DMS114 treated with DMSO at 0.1 percent for 48 hours (cell line): ENCODE measurements around the gene DZANK1.
"Not testable (repeated sequence)": the region's sequence is repeated elsewhere in the genome, so short reads cannot be mapped to it uniquely, and the experiment has no call there.

Experiments
- DNase-seq: peaks from one replicate; lab custom pipeline; 2025; ENCODE audit not compliant: unreplicated experiment; lab: John Stamatoyannopoulos, UW

Gene DZANK1

DNA sequence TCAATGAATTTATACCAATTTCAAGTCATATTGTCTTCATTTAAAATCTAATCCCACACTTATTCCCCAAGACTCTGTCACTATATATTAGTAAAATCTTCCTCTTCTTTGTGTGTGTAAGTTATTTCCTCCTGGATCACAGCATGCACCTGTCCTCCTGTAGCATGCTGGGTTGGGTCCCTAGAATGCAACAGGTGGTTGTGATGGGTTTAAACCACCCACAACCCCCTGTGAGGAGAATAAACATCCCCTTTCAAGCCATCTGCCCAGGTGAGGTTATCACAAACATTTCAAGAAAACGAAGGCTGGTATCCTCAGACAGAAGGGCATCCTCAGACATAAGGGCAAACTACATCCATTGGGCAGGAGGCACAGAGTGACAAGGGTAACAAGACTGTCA is 26.4 kb downstream of the DZANK1 start:
- no peak for DNase-seq

DNA sequence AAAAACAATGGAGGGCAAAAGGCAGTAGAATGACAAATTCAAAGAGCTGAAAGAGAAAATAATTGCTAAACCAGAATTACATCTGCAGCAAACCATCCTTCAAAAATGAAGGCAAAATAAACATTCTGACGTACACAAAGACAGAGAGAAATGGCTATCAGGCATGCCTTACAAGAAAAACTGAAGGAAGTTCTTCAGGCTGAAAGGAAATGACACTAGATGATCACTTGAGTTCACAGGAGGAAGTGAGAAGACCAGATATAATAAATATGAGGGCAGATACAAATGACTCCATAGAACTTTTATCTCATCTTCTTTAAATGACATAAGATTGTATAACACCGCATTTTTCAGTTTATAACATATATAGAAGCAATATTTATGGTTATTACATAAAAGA is 30.0 kb downstream of the DZANK1 start:
- DNase-seq: no peak

DNA sequence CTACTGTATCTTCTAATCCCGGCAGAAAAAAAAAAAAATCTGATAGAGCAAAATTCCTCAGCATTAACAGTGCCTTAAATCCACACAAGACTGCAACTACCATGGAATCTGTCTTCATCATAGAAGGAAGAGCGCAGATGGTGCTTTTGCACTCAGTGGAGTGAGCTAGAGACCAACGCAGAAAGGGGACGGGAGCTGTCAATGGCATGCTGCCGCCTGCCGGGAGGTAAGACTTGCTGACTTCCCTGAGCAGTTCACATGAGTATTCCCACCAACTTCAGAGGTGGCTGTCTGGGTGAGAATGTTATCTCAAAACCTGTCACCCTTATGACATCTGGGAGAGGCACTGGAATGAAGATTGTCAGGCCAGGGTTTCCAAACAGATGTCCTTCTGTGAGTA is 35.6 kb downstream of the DZANK1 start:
- DNase-seq: no peak

DNA sequence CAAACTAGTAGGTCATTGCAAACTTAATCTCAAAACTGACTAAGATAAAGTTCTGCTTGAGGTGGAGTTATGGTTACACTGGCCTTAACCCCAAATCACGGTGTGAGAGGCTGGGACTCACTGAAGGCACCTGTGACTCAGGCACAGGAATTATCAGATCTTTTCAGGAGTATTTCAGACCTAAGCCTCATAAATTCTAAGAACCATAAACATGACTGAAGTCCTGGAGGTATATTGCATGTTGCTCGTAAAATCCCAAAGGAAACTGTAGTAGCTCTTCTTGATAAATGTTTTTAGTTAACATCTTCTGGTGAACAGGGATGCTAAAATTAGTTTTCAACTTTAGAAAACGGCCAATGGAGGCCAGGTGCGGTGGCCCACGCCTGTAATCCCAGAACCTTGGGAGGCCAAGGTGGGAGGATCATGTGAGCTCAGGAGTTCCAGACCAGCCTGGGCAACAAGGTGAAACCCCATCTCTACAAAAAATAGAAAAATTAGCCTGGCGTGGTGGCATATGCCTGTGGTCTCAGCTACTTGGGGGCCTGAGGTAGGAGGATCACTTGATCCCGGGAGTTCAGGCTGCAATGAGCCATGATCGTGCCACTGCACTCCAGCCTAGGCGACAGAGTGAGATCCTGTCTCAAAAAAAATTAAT is 36.5 kb downstream of the DZANK1 start:
- DNase-seq: no peak

DNA sequence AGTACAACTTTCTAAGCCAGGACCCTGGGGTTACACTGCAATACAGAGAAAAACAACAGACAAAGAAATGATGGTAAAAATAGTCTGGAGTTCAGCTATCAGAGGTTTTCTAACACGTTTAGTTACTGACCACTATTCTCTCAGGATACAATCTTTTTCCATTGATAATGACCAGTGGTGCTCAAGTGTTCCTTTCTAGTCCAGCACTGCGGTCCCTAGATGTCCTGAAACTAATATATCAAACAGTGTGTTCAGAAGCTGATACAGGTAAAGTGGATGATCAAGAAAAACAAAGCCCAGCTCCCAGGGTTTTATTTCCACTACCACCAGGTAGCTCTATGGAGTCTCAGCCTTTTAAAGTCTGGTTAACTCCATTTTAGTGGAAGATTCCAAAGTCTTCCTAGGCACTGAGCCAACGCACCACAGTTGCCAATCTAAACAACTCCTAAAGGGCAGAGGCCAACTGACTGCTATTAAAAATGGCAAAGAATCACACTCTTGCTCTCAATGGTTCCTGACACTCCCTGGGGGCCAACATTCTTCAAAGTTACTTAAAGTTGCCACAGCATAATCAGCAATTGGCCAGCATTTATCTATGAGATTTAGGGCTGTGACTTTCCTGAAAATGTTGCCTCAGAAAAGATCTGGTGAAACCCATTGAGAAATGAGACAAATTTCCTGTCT is 38.2 kb downstream of the DZANK1 start:
- no peak for DNase-seq

DNA sequence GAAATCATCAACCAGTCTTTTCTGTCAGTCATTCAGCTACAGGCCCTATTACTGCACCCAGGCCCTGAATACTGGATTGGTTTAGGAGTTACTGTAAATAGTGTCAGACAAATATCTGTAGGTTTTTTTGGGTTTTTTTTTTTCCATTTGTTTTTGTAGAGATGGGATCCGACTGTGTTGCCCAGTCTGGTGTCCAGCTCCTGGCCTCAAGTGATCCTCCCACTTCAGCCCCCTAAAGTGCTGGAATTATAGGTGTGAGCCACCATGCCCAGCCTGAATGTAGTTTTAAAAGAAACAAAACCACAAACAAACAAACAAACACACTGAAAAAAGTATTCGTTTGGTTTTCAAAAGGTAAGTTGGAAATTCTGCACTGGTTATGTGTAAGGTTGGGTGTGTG is 39.6 kb downstream of the DZANK1 start:
- no peak for DNase-seq

DNA sequence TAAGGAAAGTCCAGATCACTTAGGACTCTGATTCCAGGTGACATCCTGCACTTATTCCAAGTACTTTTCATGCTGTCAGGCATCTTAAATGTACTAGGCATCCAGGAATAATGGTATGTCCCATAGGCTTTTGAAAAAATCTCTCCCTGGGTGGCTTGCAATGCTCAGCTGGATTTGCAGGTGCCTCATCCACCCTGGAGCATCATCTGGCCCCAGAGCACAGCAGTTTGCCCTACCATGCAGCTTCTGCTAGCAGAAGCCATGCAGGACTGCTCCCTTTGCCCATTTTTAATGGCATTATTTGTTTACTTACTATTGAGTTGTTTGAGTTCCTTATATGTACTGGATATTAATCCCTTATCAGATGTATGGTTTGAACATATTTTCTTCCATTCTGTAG is 45.2 kb downstream of the DZANK1 start:
- no peak for DNase-seq

DNA sequence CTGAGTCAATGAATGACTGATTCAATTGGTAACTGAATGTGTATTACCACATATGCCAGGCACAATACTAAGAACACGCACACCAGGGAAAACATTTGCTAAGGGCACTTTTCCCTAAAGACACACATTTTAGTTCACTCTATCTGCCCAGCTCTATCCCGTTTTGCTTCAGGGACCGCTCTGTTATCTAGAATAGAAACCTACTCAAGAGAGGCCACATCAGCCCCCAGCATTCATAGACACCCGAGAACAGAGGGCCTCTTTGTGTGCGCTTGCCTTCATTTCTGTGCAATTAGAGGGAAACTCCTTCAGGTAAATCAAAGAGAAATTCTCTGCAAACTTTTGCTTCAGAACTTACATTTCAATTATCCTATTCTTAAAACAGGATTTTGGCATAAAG is 50.3 kb downstream of the DZANK1 start:
- no peak for DNase-seq

DNA sequence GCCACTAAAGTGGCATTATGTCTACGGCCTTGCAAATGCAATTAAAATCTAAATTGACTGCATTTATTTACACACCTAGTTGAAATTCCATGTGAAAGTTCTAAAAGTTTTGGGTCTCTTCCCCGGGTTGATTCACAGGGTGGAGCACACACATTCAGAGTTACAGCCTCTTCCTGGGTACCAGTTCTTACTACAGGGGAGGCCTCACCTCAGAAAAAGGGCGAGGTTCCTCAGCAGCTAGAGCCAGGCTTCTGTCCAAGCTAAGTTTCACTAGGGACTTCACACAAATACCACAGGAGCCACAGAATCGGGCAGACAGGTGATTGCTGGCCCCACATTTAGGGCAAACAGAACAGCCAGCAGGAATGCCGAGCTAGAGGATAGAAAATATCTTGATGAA is 52.7 kb downstream of the DZANK1 start:
- DNase-seq: no peak

DNA sequence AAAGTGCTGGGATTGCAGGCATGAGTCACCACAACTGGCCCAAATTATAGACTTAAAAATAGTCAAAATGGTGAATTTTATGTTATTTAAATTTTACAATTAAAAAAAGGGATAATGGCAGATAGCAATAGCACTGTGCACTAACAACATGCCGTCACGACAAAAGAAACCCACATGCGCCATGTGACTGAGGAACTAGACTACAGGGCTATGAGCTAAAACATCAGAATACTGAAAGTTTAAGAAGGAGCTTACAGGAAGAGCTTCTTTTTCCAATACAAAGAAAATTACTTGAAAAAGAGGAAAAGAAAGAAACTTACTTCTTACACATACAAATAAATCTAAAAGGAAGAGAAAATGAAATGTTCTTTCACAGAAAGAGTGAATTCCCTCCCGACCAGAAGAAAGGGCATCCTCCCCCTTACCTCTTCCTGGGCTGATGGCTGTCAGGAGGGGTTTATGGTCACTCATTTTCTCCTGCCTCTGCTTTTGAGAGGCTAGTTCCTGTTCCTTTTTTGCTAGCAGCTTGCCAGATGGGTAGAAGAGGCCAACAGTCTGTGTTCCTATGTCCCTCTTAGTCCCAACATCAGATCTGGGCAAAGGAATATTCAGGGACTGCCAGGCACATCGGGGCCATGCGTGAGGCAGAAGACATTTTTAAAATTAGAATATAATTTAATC is 54.5 kb downstream of the DZANK1 start:
- no peak for DNase-seq

DNA sequence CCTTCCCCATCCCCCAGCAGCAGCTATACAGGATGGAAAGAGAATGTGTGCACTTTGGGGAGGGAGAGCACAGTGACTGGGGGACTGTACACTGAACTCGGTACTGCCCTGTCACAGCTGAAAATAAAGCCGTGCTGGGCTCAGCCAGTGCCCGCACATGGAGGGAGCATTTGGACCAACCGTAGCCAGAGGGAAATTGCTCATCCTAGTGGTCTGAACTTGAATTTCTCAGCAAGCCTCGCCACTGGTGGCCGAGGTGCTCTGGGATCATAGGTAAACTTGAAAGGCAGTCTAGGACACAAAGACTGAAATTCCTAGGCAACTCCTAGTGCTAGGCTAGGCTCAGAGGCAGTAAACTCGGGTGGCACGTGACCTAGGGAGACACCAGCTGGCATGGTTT is 61.0 kb downstream of the DZANK1 start:
- no peak for DNase-seq

DNA sequence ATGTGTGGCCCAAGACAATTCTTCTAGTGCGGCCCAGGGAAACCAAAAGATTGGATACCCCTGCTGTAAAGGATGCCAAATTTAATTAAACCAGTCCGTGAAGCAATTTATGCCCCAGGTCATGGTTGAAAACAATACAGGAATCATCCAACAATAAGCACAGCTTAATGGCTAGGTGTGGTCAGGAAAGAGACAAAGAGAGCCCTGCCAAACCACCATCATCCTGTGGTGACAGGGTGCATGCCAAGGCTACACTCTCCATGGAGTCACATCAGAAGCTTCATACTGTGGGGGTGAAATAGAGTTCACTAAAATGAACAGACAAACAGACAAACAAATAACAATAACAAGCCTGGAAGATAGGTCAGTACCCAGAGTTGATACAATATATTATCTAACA is 62.7 kb downstream of the DZANK1 start:
- DNase-seq: no peak

DNA sequence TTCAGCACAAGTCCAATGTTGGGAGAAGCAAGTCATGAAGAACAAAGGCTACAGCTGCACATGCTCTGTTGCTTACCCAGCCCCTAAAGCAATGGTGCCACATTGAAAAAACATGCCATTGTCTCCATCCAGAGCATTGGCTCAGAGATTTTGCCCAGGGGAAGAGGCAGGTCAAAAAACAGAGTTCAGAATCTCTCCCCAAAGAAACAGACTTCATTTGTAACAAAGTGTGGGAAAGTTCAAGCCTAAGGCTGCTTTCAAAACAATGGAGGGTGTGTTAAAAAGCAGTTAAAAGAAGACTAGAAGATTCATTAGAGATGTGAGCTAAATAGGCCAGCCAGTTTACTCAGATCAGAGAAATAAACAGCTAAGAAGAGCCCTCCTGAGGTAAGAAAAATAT is 63.6 kb downstream of the DZANK1 start:
- DNase-seq: no peak

DNA sequence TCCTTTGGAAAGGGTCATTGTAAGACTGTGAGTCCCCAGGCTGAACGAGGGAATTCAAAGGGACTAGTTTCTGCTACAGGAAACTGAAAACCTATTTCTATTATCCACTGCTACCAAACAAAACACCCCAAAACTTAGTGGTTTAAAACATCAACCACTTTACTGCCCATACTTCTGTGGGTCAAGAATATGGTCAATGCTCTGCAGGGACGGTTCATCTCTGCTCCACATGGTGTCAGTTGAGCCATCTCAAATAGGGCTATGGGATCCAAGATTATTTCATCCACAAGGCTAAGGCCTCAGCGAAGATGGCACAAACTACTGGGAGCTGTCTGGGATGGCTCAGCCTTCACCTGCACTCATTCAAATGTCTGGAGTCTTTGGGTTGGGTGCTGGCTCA is 65.5 kb downstream of the DZANK1 start:
- DNase-seq: no peak

DNA sequence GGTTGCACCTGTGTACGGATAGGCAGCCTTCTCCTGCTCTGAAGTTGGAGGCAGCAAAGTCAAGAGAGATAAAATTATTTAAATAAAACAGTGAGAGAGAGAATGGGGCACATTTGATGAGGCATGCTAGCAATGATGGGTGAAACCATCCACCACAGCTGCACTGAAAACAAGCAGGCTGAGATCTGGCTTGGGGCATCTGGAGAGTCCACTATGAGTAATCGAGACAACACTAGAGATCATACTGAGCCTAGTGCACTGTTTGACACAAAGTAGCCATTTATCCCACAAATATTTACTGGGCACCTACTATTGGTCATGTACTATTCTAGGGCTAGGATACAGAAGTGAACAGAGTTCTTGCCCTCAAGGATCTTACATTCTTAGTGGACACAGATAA is 66.4 kb downstream of the DZANK1 start:
- DNase-seq: no peak

DNA sequence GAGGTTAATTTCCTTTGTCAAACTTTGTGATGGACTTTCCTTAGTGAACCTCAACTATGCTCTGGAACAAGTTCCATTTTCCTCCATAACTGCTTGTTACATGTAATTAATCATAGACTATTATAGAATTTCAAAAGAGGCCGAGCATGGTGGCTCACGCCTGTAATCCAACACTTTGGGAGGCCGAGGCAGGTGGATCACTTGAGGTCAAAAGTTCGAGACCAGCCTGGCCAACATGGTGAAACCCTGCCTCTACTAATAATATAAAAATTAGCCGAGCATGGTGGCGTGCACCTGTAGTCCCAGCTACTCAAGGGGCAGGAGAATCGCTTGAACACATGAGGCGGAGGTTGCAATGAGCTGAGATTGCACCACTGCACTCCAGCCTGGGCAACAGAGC is 68.1 kb downstream of the DZANK1 start:
- DNase-seq: not testable (repeated sequence)

DNA sequence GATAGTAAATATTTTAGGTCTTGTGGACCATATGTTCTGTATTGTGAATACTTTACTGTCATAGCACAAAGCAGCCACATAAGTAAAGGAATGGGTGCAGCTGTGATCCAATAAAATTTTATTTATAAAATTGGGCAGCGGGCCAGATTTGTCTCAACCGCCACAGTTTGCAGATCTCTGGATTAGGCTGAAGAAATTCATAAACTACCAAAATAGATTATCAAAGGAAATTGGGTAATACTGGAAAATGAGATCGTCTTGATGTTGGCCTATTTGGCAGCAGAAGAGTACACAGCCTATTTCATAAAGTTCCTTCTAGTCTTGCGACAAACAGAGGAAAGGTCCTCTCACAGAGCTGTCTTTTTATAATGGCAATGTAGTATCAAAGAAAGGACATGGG is 69.8 kb downstream of the DZANK1 start:
- no peak for DNase-seq

DNA sequence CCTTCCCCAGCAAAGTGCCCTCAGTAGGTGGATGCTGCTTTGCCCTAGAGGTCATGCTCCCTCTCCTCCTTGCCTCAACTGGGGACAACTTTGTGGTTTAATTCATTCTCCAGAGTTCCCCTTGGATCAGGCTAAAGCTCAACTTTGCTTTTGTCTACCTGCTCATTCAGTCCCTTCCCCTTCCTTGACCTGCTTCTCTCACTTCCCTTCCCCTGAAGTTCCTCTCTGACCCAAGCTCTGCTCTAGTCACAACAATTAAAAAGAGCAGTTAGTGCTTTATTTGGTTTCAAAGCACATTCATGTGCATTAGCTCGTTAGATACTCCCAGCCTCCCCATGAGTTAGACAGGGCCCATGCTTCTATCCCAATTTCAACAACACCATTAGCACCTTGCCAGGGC is 71.3 kb downstream of the DZANK1 start:
- no peak for DNase-seq

DNA sequence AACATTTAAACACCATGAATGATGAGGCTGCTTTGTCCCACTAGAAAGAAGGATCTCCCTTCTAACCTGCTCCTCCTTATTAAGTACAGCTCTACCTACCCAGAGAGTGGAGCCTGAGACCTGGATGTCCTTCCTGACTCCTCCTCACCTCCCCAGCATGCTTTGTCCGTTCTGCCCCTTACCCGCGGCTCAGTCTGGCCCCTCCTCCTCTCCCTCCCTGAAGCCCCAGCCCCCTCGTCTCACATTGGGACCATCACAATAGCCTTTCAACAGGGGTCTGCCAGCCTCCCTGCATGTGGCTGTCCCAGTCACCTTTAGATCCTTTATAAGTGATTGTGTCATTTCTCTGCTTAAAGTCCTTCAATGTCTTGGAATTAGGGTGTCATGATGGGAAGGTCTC is 72.5 kb downstream of the DZANK1 start:
- DNase-seq: no peak

DNA sequence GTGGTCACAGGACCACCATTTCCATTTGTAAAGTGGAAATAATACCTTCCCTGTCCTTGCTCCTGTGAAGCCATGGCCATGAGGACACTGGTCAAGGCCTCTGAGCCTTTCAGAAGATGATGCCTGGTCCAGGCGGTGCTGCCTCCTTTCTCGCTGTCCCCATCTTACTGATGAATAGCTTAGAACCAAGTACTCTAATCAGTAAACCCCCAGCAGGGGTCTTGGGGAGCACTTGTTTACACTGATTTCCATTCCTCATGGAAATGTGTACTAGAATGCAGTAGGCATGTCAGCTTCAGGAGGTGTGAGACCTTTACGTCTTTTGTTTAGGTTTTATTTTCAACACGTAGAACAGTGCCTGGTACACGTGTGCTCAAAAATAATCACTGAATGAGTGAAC is 75.1 kb downstream of the DZANK1 start:
- DNase-seq: no peak

DNA sequence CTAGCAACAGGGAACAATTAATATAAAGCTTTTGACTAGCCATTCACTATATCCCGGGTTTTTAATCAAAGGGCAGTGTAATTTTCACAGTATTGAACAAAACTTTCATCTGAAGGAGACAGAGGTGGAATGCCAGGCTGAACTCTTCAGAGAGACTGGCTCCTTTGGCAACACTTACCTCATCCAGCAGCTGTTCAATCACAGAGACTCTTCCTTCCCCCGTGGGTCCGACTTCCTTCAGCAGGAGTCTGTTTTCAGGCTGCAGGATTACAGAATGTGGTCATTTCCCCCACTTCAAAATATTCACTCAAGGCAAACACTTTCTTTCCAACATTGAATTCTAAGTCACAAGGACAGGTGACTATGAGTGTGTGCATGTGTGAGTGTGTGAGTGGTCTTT is 76.6 kb downstream of the DZANK1 start:
- no peak for DNase-seq

DNA sequence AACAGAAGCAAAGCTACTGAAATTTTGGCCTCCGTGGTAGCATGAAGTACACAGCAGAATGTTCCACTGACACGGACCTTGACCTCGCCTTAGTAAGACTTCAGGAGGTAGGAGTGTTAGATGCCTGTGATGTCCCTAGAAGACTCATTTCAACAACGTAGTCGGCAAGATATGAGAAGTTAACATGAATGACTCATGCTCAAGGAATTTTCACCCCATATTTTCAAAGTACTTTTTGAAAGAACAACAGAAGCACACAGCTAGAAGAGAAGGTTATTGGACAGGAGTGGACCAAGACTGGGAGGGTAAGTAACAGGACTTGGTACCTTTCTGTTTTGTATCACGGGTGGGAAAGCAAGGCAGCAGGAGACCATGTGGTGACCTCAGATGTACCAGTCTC is 78.0 kb downstream of the DZANK1 start:
- no peak for DNase-seq
